ENCODE results near the gene TBC1D17. TPM values are rescaled to one million over a fixed set of nuclear protein-coding genes. Genes with fewer than 3 reads are reported as not detected.

Gene TBC1D17
- total and polyA plus RNA-seq, 2 donors = 2.9 to 69.7 TPM

- 94% methylated on average over 49 of the region's 49 CpGs for WGBS
- Histone ChIP-seq H3K36me3 (ENCODE audit: control insufficient read depth in 2 of 2, insufficient read depth in 2 of 2, low read length in 1 of 2) (peaks cover 66 to 75% of the 10 kb centered on the region in 2 donors), H3K9me3 (ENCODE audit: control insufficient read depth in 2 of 2, insufficient read depth in 1 of 2, low read length in 1 of 2) (no peaks in the 10 kb centered on the region), H3K27ac (ENCODE audit: low read depth in 1 of 2, low read length in 1 of 2) (no peak overlapping the region), H3K4me1 (ENCODE audit: control insufficient read depth in 2 of 2, insufficient read depth in 2 of 2, low read length in 2 of 2) (peaks cover 16 to 32% of the 10 kb centered on the region in 2 donors), H3K4me3 (ENCODE audit: low read length in 2 of 2) (no peak overlapping the region), H3K27me3 (ENCODE audit: control insufficient read depth in 2 of 2, insufficient read depth in 1 of 2, low read length in 1 of 2) (no peaks in the 10 kb centered on the region)
- no peak for DNase-seq (ENCODE audit: low read depth in 6 of 9, low spot score in 9 of 9)
Observed at GRCh38 chr19:49862391-49863253, 14.9 kb upstream of the TBC1D17 start.

GRCh38 chr19:49863254-49863934, 14.1 kb upstream of the TBC1D17 start:
- no peak overlapping the region for H3K27ac ChIP-seq (ENCODE audit: low read depth in 1 of 2, low read length in 1 of 2)
- H3K4me3 ChIP-seq (ENCODE audit: low read length in 2 of 2) = no peak overlapping the region
- DNase-seq (ENCODE audit: low read depth in 6 of 9, low spot score in 9 of 9) = no peak
- 97% methylated on average over 24 of the region's 24 CpGs for WGBS
- no peaks in the 10 kb centered on the region for H3K27me3 ChIP-seq (ENCODE audit: control insufficient read depth in 2 of 2, insufficient read depth in 1 of 2, low read length in 1 of 2)
- peaks cover 60 to 68% of the 10 kb centered on the region in 2 donors for H3K36me3 ChIP-seq (ENCODE audit: control insufficient read depth in 2 of 2, insufficient read depth in 2 of 2, low read length in 1 of 2)
- H3K9me3 ChIP-seq (ENCODE audit: control insufficient read depth in 2 of 2, insufficient read depth in 1 of 2, low read length in 1 of 2) = peaks cover 0 to 4% of the 10 kb centered on the region in 2 donors
- peaks cover 16 to 32% of the 10 kb centered on the region in 2 donors for H3K4me1 ChIP-seq (ENCODE audit: control insufficient read depth in 2 of 2, insufficient read depth in 2 of 2, low read length in 2 of 2)

GRCh38 chr19:49863935-49864320, 13.6 kb upstream of the TBC1D17 start:
- WGBS = 99% methylated on average over 17 of the region's 17 CpGs
- no peaks in the 10 kb centered on the region for H3K27me3 ChIP-seq (ENCODE audit: control insufficient read depth in 2 of 2, insufficient read depth in 1 of 2, low read length in 1 of 2)
- peaks cover 0 to 4% of the 10 kb centered on the region in 2 donors for H3K9me3 ChIP-seq (ENCODE audit: control insufficient read depth in 2 of 2, insufficient read depth in 1 of 2, low read length in 1 of 2)
- no peak for DNase-seq (ENCODE audit: low read depth in 6 of 9, low spot score in 9 of 9)
- no peak overlapping the region for H3K27ac ChIP-seq (ENCODE audit: low read depth in 1 of 2, low read length in 1 of 2)
- peaks cover 54 to 62% of the 10 kb centered on the region in 2 donors for H3K36me3 ChIP-seq (ENCODE audit: control insufficient read depth in 2 of 2, insufficient read depth in 2 of 2, low read length in 1 of 2)
- H3K4me1 ChIP-seq (ENCODE audit: control insufficient read depth in 2 of 2, insufficient read depth in 2 of 2, low read length in 2 of 2) = peaks cover 20 to 36% of the 10 kb centered on the region in 2 donors
- no peak overlapping the region for H3K4me3 ChIP-seq (ENCODE audit: low read length in 2 of 2)

GRCh38 chr19:49864890-49865289, 12.6 kb upstream of the TBC1D17 start:
- Histone ChIP-seq H3K27ac (ENCODE audit: low read depth in 1 of 2, low read length in 1 of 2) (no peak overlapping the region), H3K4me3 (ENCODE audit: low read length in 2 of 2) (no peak overlapping the region), H3K9me3 (ENCODE audit: control insufficient read depth in 2 of 2, insufficient read depth in 1 of 2, low read length in 1 of 2) (peaks cover 0 to 4% of the 10 kb centered on the region in 2 donors), H3K36me3 (ENCODE audit: control insufficient read depth in 2 of 2, insufficient read depth in 2 of 2, low read length in 1 of 2) (peaks cover 48 to 53% of the 10 kb centered on the region in 2 donors), H3K27me3 (ENCODE audit: control insufficient read depth in 2 of 2, insufficient read depth in 1 of 2, low read length in 1 of 2) (no peaks in the 10 kb centered on the region), H3K4me1 (ENCODE audit: control insufficient read depth in 2 of 2, insufficient read depth in 2 of 2, low read length in 2 of 2) (peaks cover 24 to 40% of the 10 kb centered on the region in 2 donors)
- 98% methylated on average over 13 of the region's 13 CpGs for WGBS
- DNase-seq (ENCODE audit: low read depth in 6 of 9, low spot score in 9 of 9) = no peak

GRCh38 chr19:49866933-49867782, 10.3 kb upstream of the TBC1D17 start, which contains the start of gene PNKP:
PNKP (minus strand) TSS chr19:49867576; CDS start chr19:49867204, 372 bp downstream.
- Histone ChIP-seq H3K9me3 (ENCODE audit: control insufficient read depth in 2 of 2, insufficient read depth in 1 of 2, low read length in 1 of 2) (peaks cover 0 to 4% of the 10 kb centered on the region in 2 donors), H3K4me1 (ENCODE audit: control insufficient read depth in 2 of 2, insufficient read depth in 2 of 2, low read length in 2 of 2) (peaks cover 31 to 55% of the 10 kb centered on the region in 2 donors)
- peak; percentile 83 to 96 (median 87) for DNase-seq (ENCODE audit: low read depth in 6 of 9, low spot score in 9 of 9)

GRCh38 chr19:49869009-49869483, 8.5 kb upstream of the TBC1D17 start:
- H3K4me3 ChIP-seq (ENCODE audit: low read length in 2 of 2) = peak overlapping the region; percentile 57 to 68
- 3% methylated on average over 15 of the region's 15 CpGs for WGBS
- H3K4me1 ChIP-seq (ENCODE audit: control insufficient read depth in 2 of 2, insufficient read depth in 2 of 2, low read length in 2 of 2) = peaks cover 31 to 55% of the 10 kb centered on the region in 2 donors
- DNase-seq (ENCODE audit: low read depth in 6 of 9, low spot score in 9 of 9) = no peak
- peak overlapping the region; percentile 93 to 95 for H3K27ac ChIP-seq (ENCODE audit: low read depth in 1 of 2, low read length in 1 of 2)
- no peaks in the 10 kb centered on the region for H3K27me3 ChIP-seq (ENCODE audit: control insufficient read depth in 2 of 2, insufficient read depth in 1 of 2, low read length in 1 of 2)
- H3K36me3 ChIP-seq (ENCODE audit: control insufficient read depth in 2 of 2, insufficient read depth in 2 of 2, low read length in 1 of 2) = peaks cover 18 to 20% of the 10 kb centered on the region in 2 donors
- H3K9me3 ChIP-seq (ENCODE audit: control insufficient read depth in 2 of 2, insufficient read depth in 1 of 2, low read length in 1 of 2) = peaks cover 0 to 4% of the 10 kb centered on the region in 2 donors

More at GRCh38 chr19:49866933-49867782, 10.3 kb upstream of the TBC1D17 start, which contains the start of gene PNKP:
- peak within 1 kb of the TSS; percentile 79 to 96 for H3K4me3 ChIP-seq (ENCODE audit: low read length in 2 of 2)
- H3K36me3 ChIP-seq (ENCODE audit: control insufficient read depth in 2 of 2, insufficient read depth in 2 of 2, low read length in 1 of 2) = peaks cover 33 to 35% of the 10 kb centered on the region in 2 donors
- under 1% methylated on average over 65 of the region's 65 CpGs for WGBS
- H3K27ac ChIP-seq (ENCODE audit: low read depth in 1 of 2, low read length in 1 of 2) = peak within 1 kb of the TSS; percentile 93 to 97
- no peaks in the 10 kb centered on the region for H3K27me3 ChIP-seq (ENCODE audit: control insufficient read depth in 2 of 2, insufficient read depth in 1 of 2, low read length in 1 of 2)

DNA sequence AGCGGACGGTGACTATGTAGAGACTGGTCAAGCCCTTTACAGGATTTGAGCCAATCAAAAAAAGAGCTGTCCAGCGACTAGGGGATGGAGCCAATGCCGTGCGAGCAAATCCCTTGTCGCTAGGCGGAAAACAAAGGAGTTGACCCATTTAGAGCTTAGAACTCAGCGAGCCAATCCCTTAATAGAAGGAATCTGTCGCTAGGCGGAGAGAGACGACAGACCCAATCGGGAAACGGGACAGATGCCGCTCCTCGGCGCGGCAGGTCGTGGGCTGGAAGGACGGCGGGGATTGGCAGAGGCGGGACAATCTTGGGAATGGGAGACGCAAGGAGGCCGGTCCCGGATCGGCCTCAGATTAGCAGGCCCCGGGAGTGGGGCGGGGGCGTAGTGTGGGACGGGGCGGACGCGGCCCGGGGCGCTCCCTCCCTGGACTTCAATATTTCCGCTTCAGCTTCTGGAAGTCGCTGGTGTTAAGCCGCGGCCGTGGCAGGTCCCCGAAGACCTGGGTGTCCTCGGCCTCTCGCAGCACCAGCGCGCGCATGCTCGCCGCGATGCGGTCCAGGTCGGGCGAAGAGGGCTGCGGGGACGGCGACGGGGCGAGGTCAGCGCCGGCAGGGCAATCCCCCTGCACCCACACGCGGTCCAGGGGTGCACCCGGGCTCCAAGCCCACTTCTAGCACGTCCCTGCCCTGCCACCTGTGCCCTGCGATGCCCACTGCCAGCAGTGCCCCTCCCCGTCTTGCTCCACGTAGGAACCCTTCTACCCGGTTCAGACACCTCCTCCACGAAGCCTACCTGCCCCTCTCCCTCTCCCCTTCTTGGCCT, 7.8 kb upstream of the TBC1D17 start:
- H3K4me1 ChIP-seq (ENCODE audit: control insufficient read depth in 2 of 2, insufficient read depth in 2 of 2, low read length in 2 of 2) = peaks cover 31 to 55% of the 10 kb centered on the region in 2 donors
- peak; percentile 91 to 99 (median 97) for DNase-seq (ENCODE audit: low read depth in 6 of 9, low spot score in 9 of 9)
- H3K4me3 ChIP-seq (ENCODE audit: low read length in 2 of 2) = peak overlapping the region; percentile 57 to 68
- peaks cover 0 to 4% of the 10 kb centered on the region in 2 donors for H3K9me3 ChIP-seq (ENCODE audit: control insufficient read depth in 2 of 2, insufficient read depth in 1 of 2, low read length in 1 of 2)
- H3K27ac ChIP-seq (ENCODE audit: low read depth in 1 of 2, low read length in 1 of 2) = peak overlapping the region; percentile 93 to 95
- under 1% methylated on average over 67 of the region's 67 CpGs for WGBS
- H3K36me3 ChIP-seq (ENCODE audit: control insufficient read depth in 2 of 2, insufficient read depth in 2 of 2, low read length in 1 of 2) = peaks cover 11 to 19% of the 10 kb centered on the region in 2 donors
- no peaks in the 10 kb centered on the region for H3K27me3 ChIP-seq (ENCODE audit: control insufficient read depth in 2 of 2, insufficient read depth in 1 of 2, low read length in 1 of 2)

Data from thymus (tissue), 11 donors.